Dendritic cell treated with granulocyte-macrophage colony-stimulating factor and Interleukin-4, amounts not matched to agents 40 ng/mL and 50 ng/mL, for 4 days (primary cell): Measurements from ENCODE around the gene CARD6.
"Not testable (repeated sequence)": the region's sequence is repeated elsewhere in the genome, so short reads cannot be mapped to it uniquely, and the experiment has no call there.

Source experiments
- H3K27ac Mint-ChIP-seq: one replicate; pipeline ENCODE4 v1.8.0; 2022; ENCODE audit warnings: mild to moderate bottlenecking, mixed read lengths
- H3K27me3 Mint-ChIP-seq: one replicate; pipeline ENCODE4 v1.8.0; 2022; ENCODE audit warnings: mild to moderate bottlenecking, mixed read lengths
- H3K36me3 Mint-ChIP-seq: one replicate; pipeline ENCODE4 v1.8.0; 2022; ENCODE audit warnings: low read depth, mixed read lengths
- H3K4me1 Mint-ChIP-seq: one replicate; pipeline ENCODE4 v1.8.0; 2022; ENCODE audit warnings: low read depth, mixed read lengths
- H3K4me3 Mint-ChIP-seq: one replicate; pipeline ENCODE4 v1.8.0; 2022; ENCODE audit warnings: mild to moderate bottlenecking, moderate library complexity, mixed read lengths
- H3K9me3 Mint-ChIP-seq: one replicate; pipeline ENCODE4 v1.8.0; 2022; ENCODE audit warnings: mixed read lengths
- intact Hi-C: fragments of 100-400 bp; cut with micrococcal nuclease; formaldehyde crosslinking; loops from one replicate; pipeline ENCODE4 v1.15.0; 2022

Gene CARD6, protein sequence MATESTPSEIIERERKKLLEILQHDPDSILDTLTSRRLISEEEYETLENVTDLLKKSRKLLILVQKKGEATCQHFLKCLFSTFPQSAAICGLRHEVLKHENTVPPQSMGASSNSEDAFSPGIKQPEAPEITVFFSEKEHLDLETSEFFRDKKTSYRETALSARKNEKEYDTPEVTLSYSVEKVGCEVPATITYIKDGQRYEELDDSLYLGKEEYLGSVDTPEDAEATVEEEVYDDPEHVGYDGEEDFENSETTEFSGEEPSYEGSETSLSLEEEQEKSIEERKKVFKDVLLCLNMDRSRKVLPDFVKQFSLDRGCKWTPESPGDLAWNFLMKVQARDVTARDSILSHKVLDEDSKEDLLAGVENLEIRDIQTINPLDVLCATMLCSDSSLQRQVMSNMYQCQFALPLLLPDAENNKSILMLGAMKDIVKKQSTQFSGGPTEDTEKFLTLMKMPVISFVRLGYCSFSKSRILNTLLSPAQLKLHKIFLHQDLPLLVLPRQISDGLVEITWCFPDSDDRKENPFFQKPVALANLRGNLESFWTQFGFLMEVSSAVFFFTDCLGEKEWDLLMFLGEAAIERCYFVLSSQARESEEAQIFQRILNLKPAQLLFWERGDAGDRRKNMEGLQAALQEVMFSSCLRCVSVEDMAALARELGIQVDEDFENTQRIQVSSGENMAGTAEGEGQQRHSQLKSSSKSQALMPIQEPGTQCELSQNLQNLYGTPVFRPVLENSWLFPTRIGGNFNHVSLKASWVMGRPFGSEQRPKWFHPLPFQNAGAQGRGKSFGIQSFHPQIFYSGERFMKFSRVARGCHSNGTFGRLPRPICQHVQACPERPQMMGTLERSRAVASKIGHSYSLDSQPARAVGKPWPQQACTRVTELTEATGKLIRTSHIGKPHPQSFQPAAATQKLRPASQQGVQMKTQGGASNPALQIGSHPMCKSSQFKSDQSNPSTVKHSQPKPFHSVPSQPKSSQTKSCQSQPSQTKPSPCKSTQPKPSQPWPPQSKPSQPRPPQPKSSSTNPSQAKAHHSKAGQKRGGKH

DNA sequence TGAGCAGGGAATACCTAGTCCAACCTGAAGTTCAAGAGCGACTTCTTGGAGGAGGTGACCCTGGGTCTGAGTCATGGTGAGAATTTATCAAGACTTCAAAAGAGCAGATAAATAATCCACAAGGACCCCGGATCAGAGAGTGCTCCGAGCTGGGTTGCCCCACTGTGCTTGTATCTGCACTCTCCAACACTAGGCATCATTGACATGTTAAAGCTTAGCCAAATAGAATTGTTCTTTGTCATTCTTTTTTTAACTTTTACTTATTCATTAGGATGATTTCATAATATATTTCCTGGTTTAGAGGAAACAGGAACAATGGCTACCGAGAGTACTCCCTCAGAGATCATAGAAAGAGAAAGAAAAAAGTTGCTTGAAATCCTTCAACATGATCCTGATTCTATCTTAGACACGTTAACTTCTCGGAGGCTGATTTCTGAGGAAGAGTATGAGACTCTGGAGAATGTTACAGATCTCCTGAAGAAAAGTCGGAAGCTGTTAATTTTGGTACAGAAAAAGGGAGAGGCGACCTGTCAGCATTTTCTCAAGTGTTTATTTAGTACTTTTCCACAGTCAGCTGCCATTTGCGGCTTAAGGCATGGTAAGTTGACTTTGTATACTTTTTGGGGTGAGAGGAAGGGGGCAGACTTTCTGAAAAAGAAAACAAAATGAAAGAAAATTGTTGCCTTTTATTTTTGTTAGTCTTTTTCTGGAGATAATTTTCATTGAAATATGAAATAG lies at the start of gene CARD6:
Gene CARD6, plus strand, starts transcription at position 300 of the 738 bp plus-strand sequence. Its CDS starts 16 bp downstream, at position 316.
- Mint-ChIP-seq H3K9me3 (no peaks in the 10 kb centered on the region), H3K27ac (peak within 1 kb of the TSS; percentile 96), H3K27me3 (peaks cover 2% of the 10 kb centered on the region), H3K4me3 (peak within 1 kb of the TSS; percentile 93), H3K36me3 (peaks cover 34% of the 10 kb centered on the region), H3K4me1 (peaks cover 26% of the 10 kb centered on the region)
- intact Hi-C loops = no loop called here

DNA sequence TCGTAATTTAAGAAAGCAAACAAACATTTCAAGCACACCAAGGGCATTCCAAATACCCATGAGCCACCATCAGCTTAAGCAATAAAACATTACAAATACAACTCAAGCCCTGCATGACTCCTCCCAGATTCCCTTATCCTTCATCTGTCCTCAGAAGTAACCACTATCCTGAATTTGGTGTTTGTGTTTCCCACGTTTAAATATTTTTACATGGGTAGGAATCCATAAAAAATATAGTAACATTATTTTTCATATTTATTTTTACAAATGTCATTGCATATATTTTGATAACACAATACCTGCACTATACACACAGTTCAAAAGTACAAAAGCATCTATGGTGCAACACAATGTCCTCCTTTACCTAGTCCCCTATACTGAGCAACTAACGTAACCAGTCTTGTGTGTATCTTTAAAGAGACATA lies 49.4 kb upstream of the CARD6 start:
- H3K36me3 Mint-ChIP-seq = peaks cover 28% of the 10 kb centered on the region
- peaks cover 10% of the 10 kb centered on the region for H3K9me3 Mint-ChIP-seq
- peaks cover 34% of the 10 kb centered on the region for H3K4me1 Mint-ChIP-seq

DNA sequence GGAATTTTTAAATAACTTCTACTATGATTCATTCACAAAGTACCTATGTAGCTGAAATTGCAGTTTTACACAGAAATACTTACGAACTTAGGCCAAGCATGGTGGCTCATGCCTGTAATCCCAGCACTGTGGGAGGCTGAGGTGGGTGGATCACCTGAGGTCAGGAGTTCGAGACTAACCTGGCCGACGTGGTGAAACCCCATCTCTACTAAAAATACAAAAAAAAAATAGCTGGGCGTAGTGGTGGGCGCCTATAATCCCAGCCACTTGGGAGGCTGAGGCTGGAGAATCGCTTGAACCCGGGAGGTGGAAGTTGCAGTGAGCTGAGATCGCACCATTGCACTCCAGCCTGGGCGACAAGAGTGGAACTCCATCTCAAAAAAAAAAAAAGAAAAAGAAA lies 48.5 kb upstream of the CARD6 start:
- peaks cover 23% of the 10 kb centered on the region for H3K36me3 Mint-ChIP-seq
- intact Hi-C loops, H3K27ac Mint-ChIP-seq, H3K4me3 Mint-ChIP-seq, H3K27me3 Mint-ChIP-seq: not testable (repeated sequence)
- peaks cover 10% of the 10 kb centered on the region for H3K9me3 Mint-ChIP-seq
- H3K4me1 Mint-ChIP-seq = peaks cover 34% of the 10 kb centered on the region

More for the DNA sequence above, 49.4 kb upstream of the CARD6 start:
- Mint-ChIP-seq H3K27ac (no peak overlapping the region), H3K4me3 (no peak overlapping the region), H3K27me3 (no peaks in the 10 kb centered on the region)
- intact Hi-C loops = no loop called here

DNA sequence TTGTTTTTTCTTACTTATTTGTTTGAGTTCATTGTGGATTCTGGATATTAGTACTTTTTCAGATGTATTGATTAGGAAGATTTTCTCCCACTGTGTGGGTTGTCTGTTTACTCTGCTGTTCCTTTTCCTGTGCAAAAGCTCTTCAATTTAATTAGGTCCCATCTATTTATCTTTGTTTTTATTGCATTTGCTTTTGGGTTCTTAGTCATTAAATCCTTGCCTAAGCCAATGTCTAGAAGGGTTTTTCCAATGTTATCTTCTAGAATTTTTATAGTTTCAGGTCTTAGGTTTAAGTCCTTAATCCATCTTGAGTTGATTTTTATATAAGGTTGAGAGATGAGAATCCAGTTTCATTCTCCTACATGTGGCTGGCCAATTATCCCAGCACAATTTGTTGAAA lies 46.8 kb upstream of the CARD6 start:
- H3K27ac Mint-ChIP-seq, H3K9me3 Mint-ChIP-seq, H3K4me3 Mint-ChIP-seq: not testable (repeated sequence)

DNA sequence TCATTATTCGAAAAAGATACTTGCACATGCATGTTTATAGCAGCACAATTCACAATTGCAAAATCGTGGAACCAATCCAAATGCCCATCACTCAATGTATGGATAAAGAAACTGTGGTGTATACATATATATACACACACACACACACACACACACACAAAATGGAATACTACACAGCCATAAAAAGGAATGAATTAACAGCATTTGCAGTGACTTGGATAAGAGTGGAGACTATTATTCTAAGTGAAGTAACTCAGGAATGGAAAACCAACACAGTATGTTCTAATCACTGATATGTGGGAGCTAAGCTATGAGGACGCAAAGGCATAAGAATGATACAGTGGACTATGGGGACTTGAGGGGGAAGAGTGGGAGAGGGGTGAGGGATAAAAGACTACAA lies 46.3 kb upstream of the CARD6 start:
- H3K4me1 Mint-ChIP-seq = peaks cover 26% of the 10 kb centered on the region
- H3K9me3 Mint-ChIP-seq, H3K4me3 Mint-ChIP-seq, H3K27ac Mint-ChIP-seq, intact Hi-C loops, H3K27me3 Mint-ChIP-seq: not testable (repeated sequence)
- H3K36me3 Mint-ChIP-seq = peaks cover 10% of the 10 kb centered on the region

More for the DNA sequence above, 46.8 kb upstream of the CARD6 start:
- Mint-ChIP-seq H3K36me3 (peaks cover 10% of the 10 kb centered on the region), H3K4me1 (peaks cover 29% of the 10 kb centered on the region)
- H3K27me3 Mint-ChIP-seq, intact Hi-C loops: not testable (repeated sequence)

DNA sequence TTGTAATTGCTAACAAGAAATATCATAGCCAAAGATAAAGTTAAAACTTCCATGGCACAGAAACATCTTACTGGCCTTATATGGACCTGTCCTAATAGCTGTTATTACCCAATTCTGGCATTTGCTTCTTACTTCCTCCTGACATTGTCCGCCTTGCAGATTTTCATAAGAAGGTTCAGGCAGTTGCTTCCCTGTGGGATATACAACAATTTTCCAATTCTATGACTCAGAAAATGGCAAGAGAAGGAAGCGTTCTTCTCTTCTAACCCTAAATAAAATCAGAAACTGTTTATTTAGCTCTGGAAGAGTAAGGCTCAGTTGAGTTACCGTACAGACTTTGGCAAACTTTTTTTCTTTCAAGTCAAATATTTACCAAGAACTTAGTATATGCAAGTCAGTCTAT lies 44.7 kb upstream of the CARD6 start:
- Mint-ChIP-seq H3K36me3 (peaks cover 10% of the 10 kb centered on the region), H3K9me3 (no peaks in the 10 kb centered on the region), H3K4me3 (peak overlapping the region; percentile 9), H3K4me1 (peaks cover 21% of the 10 kb centered on the region), H3K27me3 (peaks cover 3% of the 10 kb centered on the region), H3K27ac (no peak overlapping the region)
- intact Hi-C loops = no loop called here

DNA sequence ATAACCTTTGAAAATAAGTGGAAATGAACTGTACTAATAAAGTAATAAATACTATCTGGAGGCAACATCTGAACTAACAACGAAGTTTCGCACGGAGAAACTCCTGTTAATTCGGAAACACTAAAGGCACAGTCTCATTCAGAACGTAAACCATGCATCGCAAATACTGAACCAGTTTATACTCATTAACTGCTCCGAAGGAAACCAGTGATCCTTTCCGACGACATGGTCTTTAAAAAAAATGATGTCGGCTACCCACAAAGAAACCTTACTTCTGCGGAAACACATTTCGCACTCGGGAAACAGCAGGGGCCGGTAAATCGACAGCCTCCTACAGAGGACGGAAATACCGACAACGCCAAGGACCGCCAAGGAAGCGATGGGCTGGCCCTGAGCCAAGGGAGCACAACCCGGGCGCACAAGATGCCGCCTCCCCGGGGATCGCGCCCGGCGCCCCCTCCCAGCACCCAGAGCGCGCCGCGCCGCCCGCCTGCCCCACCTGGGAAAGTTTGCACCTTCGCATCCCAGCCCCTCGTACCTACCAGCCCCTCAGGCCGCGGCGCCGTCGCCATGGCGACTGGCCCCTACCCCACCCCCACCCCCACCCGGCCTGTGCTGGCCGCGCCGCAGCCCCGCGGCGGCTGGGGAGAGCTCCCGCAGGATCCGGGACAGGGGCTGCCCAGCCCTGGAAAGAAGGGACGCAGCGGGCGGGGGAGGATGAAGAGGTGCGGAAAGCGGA lies 43.7 kb upstream of the CARD6 start:
- intact Hi-C loops = loop anchor here (1.0 kb wide), 2 partner anchors 37 to 41 kb away; no protein-coding TSS in a partner anchor
- no peaks in the 10 kb centered on the region for H3K9me3 Mint-ChIP-seq

DNA sequence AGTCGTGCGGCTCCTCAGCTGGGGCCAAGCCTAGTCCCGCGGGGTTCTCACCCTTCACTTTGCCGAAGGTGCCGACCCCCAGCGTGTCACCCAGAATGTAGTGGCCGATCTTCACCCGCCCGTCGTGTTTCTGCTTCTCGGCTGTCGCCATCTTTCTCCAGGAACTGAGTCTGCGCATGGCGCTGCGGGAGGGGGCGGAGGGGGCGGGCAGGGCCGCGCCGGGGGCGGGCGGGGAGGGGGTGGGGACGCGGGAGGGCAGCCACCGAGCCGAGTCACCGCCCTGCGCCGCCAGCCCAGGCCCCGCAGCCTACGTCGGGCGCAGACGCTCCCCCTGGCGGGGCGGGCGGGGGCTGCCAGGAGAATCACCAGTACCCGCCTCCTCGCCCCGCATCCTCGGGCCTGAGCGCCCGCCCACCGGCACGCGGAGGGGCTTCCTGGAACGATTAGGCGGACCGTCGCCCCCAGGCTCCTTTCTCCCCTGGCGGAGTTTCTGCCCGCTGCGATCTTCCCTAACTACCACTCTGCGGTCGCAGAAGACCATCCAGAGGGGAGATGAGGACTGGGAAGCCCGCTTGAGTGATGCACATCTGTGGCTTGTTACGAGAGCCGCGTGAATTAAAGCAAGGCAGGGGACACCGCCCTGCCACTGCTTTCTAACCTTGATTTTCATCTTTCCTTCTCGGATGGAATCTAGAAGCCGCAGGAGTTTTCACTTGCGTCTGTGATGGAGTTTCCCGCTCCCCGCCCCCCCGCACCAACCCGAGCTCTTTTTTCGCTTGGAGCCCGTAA lies 43.0 kb upstream of the CARD6 start, which contains the start of gene PRKAA1:
Gene PRKAA1, minus strand, starts transcription at position 363 of the 789 bp plus-strand sequence. Its CDS starts 185 bp downstream, at position 178.
- Mint-ChIP-seq H3K4me3 (peak within 1 kb of the TSS; percentile 83), H3K27ac (peak within 1 kb of the TSS; percentile 82), H3K27me3 (peaks cover 3% of the 10 kb centered on the region), H3K4me1 (peaks cover 21% of the 10 kb centered on the region), H3K36me3 (peaks cover 10% of the 10 kb centered on the region), H3K9me3 (no peaks in the 10 kb centered on the region)
- intact Hi-C loops = loop anchor here (1.0 kb wide), 1 partner anchor 42 kb away; no protein-coding TSS in a partner anchor

More for the DNA sequence above, 43.7 kb upstream of the CARD6 start:
- Mint-ChIP-seq H3K36me3 (peaks cover 10% of the 10 kb centered on the region), H3K27me3 (peaks cover 3% of the 10 kb centered on the region), H3K4me1 (peaks cover 21% of the 10 kb centered on the region), H3K27ac (peak overlapping the region; percentile 82), H3K4me3 (peak overlapping the region; percentile 83)

DNA sequence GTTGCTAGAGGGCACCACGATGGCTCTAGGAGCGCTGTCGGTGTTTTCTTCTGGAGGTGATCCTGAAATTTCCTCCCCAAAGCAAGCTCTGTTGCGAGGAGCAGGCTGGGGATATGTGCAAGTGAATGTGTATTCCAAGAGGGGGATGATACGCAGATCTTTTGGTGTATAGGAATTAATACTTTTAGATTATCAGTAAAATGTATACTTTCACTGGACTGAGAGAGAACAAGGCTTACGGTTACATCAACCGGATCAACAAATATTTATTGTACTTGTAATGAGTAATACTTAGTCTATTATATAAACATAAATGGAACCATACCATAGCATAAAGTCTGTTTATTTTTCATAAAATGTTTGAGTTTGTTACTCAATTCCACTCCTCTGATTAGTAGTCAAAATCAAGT lies 42.4 kb upstream of the CARD6 start:
- Mint-ChIP-seq H3K4me1 (peaks cover 17% of the 10 kb centered on the region), H3K27ac (peak overlapping the region; percentile 82)

DNA sequence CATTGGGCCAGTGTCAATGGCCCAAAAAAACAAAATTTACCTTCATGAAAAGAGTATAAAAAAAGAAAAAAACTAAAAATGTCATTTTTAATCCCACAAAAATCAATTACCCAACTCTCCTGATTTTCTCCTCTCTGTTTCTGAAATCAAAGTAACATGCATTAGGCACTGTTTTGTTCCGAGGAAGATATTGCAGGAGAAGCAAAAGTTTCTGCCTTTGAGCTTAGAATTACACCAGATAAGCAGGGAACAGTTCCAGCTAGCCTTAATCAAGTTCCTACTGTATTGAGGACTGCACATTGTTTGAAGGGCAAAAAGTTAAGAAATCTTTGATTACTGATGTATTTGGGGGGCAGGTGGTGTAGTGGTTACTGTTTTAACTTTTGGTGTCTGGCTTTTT lies 41.9 kb upstream of the CARD6 start:
- intact Hi-C loops = no loop called here
- Mint-ChIP-seq H3K36me3 (peaks cover 2% of the 10 kb centered on the region), H3K4me1 (peaks cover 12% of the 10 kb centered on the region), H3K4me3 (no peak overlapping the region), H3K9me3 (no peaks in the 10 kb centered on the region), H3K27ac (no peak overlapping the region), H3K27me3 (peaks cover 5% of the 10 kb centered on the region)

More for the DNA sequence above, 42.4 kb upstream of the CARD6 start:
- H3K9me3 Mint-ChIP-seq = no peaks in the 10 kb centered on the region
- peaks cover 3% of the 10 kb centered on the region for H3K27me3 Mint-ChIP-seq
- intact Hi-C loops = loop anchor here (1.0 kb wide), 1 partner anchor 43 kb away; no protein-coding TSS in a partner anchor
- H3K4me3 Mint-ChIP-seq = peak overlapping the region; percentile 83
- H3K36me3 Mint-ChIP-seq = peaks cover 7% of the 10 kb centered on the region

DNA sequence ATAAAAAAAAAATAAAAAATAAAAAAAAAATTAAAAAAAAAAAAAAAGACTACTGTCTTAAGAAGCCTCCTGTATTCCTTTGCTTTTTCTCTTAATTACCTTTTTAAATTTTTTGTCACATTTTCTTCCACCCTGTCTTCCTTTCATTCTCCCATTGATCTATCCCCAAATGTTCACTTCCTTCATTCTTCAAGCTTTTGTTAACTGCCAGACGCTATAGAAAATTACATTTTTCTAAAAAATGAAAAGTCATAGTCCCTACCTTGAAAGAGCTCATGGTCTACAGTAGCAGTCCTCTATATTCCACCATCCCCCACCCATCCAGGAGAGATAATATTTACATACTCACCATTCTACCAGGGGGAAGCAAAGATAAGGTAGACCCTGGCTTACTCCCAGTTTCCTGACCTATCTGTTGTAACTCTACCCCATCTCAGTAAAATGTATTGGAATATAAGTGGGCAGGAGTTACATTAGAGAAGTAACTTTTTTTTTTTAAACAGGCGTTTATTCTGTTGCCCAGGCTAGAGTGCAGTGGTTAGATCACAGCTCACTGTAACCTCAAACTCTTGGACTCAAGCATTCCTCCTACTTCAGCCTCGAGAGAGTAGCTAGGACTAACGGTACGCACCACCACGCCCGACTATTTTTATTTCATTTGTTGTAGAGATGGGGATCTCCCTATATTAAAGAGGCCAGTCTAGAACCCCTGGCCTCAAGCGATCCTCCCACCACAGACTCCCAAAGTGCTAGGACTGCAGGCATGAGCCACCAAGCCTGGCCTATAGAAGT lies 39.2 kb upstream of the CARD6 start:
- Mint-ChIP-seq H3K36me3 (no peaks in the 10 kb centered on the region), H3K4me3 (no peak overlapping the region), H3K27ac (no peak overlapping the region), H3K4me1 (peaks cover 5% of the 10 kb centered on the region), H3K9me3 (no peaks in the 10 kb centered on the region), H3K27me3 (peaks cover 5% of the 10 kb centered on the region)
- intact Hi-C loops = no loop called here
